GM21529 (cell line): ENCODE data around the gene SNAI3.

Experiments
- ATAC-seq: cut with Tn5 transposase; IDR thresholded peaks from one replicate; pipeline ENCODE4 v1.9.1; 2021; ENCODE audit not compliant: unreplicated experiment

SNAI3 gene

GRCh38 chr16:88705801-88706228 is 19.5 kb upstream of the SNAI3 start:
- peak; percentile 8 for ATAC-seq

GRCh38 chr16:88705076-88705684 is 18.9 kb upstream of the SNAI3 start:
- no peak for ATAC-seq

GRCh38 chr16:88703486-88704309 is 17.4 kb upstream of the SNAI3 start:
- ATAC-seq, result no peak

GRCh38 chr16:88702371-88703210 is 16.3 kb upstream of the SNAI3 start:
- no peak for ATAC-seq

- no peak for ATAC-seq
Measured at GRCh38 chr16:88701581-88702370, 15.5 kb upstream of the SNAI3 start.

GRCh38 chr16:88700636-88701482 is 14.6 kb upstream of the SNAI3 start:
- ATAC-seq, result peak; percentile 70

- ATAC-seq, result no peak
Measured at GRCh38 chr16:88700322-88700635, 14.0 kb upstream of the SNAI3 start.

- no peak for ATAC-seq
Measured at GRCh38 chr16:88699180-88699579, 12.9 kb upstream of the SNAI3 start.

- no peak for ATAC-seq
Measured at GRCh38 chr16:88698646-88699045, 12.3 kb upstream of the SNAI3 start.

- no peak for ATAC-seq
Measured at GRCh38 chr16:88697831-88698615, 11.7 kb upstream of the SNAI3 start.

- ATAC-seq, result no peak
Measured at GRCh38 chr16:88697116-88697830, 11.0 kb upstream of the SNAI3 start.

- no peak for ATAC-seq
Measured at GRCh38 chr16:88696441-88696840, 10.1 kb upstream of the SNAI3 start.

- ATAC-seq, result no peak
Measured at GRCh38 chr16:88695753-88696152, 9.4 kb upstream of the SNAI3 start.

GRCh38 chr16:88695218-88695617 is 8.9 kb upstream of the SNAI3 start:
- no peak for ATAC-seq

GRCh38 chr16:88694221-88695087 is 8.1 kb upstream of the SNAI3 start:
- no peak for ATAC-seq

- no peak for ATAC-seq
Measured at GRCh38 chr16:88693420-88694177, 7.3 kb upstream of the SNAI3 start.

- ATAC-seq, result no peak
Measured at GRCh38 chr16:88692861-88693260, 6.6 kb upstream of the SNAI3 start.
